HCT116 (cell line): ENCODE results near the gene FAM234A.

ENCODE experiments used
- CEBPB ChIP-seq: IDR thresholded peaks from 2 replicates; pipeline ENCODE4 v1.6.1; 2012; ENCODE audit warnings: low read depth
- CTCF ChIP-seq, 3 experiments: fragments of 200-600 bp in 1 of 3; sonication (generic) in 1 of 3; IDR thresholded peaks in 2 of 3; conservative IDR thresholded peaks in 1 of 3; 2 replicates each; pipeline ENCODE4 v1.5.1; 2012 to 2017; ENCODE audit warnings: low read depth in 2 of 3, low read length in 2 of 3, antibody characterized with exemption in 1 of 3, borderline replicate concordance in 1 of 3, control low read depth in 1 of 3, mild to moderate bottlenecking in 1 of 3, mixed read lengths in 1 of 3, mixed run types in 1 of 3, moderate library complexity in 1 of 3; ENCODE audit not compliant: insufficient read depth in 1 of 3
- ELF1 ChIP-seq: IDR thresholded peaks from 2 replicates; pipeline ENCODE4 v1.6.1; 2012; ENCODE audit warnings: low read depth, borderline replicate concordance
- EZH2 ChIP-seq: fragments of 200-600 bp; sonication (generic); IDR thresholded peaks from 2 replicates; pipeline ENCODE4 v1.6.1; 2017; ENCODE audit warnings: antibody characterized with exemption, mixed run types
- EZH2phosphoT487 ChIP-seq: fragments of 200-600 bp; IDR thresholded peaks from 2 replicates; pipeline ENCODE4 v1.6.1; 2018; ENCODE audit warnings: antibody characterized with exemption, borderline replicate concordance
- POLR2A ChIP-seq: IDR thresholded peaks from 2 replicates; pipeline ENCODE4 v1.7.0; 2011; ENCODE audit warnings: borderline replicate concordance; ENCODE audit not compliant: insufficient read depth, insufficient read length; ENCODE audit errors: extremely low read depth
- POLR2AphosphoS5 ChIP-seq: IDR thresholded peaks from 2 replicates; pipeline ENCODE4 v1.6.1; 2011; ENCODE audit warnings: mild to moderate bottlenecking, low read depth, low read length, moderate library complexity
- RAD21 ChIP-seq: IDR thresholded peaks from 2 replicates; pipeline ENCODE4 v1.6.1; 2012; ENCODE audit warnings: low read depth, mild to moderate bottlenecking
- SP1 ChIP-seq: IDR thresholded peaks from 2 replicates; pipeline ENCODE4 v1.6.1; 2012; ENCODE audit warnings: low read depth
- ZNF274 ChIP-seq: fragments of 200-500 bp; sonication (Bioruptor generic); IDR thresholded peaks from 2 replicates; pipeline ENCODE4 v1.6.1; 2014; ENCODE audit warnings: mild to moderate bottlenecking, low read depth, low read length, inconsistent platforms

- no peak for TF ChIP-seq SP1
- no peak for TF ChIP-seq ELF1
- TF ChIP-seq CTCF (IDR thresholded peaks at IDR 0.05 in 2 of 3, conservative IDR thresholded peaks at IDR 0.05 in 1 of 3; ENCODE audit: borderline replicate concordance in 1 of 3, insufficient read depth in 1 of 3, low read depth in 2 of 3, low read length in 2 of 3): no peak
- TF ChIP-seq POLR2AphosphoS5: no peak
- no peak for TF ChIP-seq EZH2phosphoT487
- TF ChIP-seq POLR2A: no peak
- TF ChIP-seq ZNF274: no peak
- no peak for TF ChIP-seq RAD21
- no peak for TF ChIP-seq CEBPB
- TF ChIP-seq EZH2: no peak
Measured at GRCh38 chr16:314351-314750, 79.7 kb downstream of the FAM234A start.
